Smooth muscle cell (in vitro differentiated cells): ENCODE results near the gene BICDL1. TPM values are rescaled to one million over a fixed set of nuclear protein-coding genes. Genes with fewer than 3 reads are reported as not detected.
"Not testable (repeated sequence)": the region's sequence is repeated elsewhere in the genome, so short reads cannot be mapped to it uniquely, and the experiment has no call there.

Experiments
- DNase-seq: peaks from one replicate; lab custom pipeline; 2025; ENCODE audit not compliant: unreplicated experiment; lab: John Stamatoyannopoulos, UW
- H2AFZ ChIP-seq: fragments of 200-600 bp; sonication (generic); 2 replicates; pipeline ENCODE4 v1.6.0; 2016; ENCODE audit warnings: antibody characterized with exemption, low read depth, mild to moderate bottlenecking
- H3F3A ChIP-seq: fragments of 200-600 bp; sonication (generic); 2 replicates; pipeline ENCODE4 v1.6.0; 2017; ENCODE audit warnings: antibody characterized with exemption, low read depth
- H3K27ac ChIP-seq: fragments of 200-600 bp; sonication (generic); 2 replicates; pipeline ENCODE4 v1.5.1; 2016; ENCODE audit warnings: low read depth, mild to moderate bottlenecking
- H3K27me3 ChIP-seq: fragments of 200-600 bp; sonication (generic); 2 replicates; pipeline ENCODE4 v1.6.1; 2016; ENCODE audit warnings: low read depth, mild to moderate bottlenecking
- H3K36me3 ChIP-seq: fragments of 200-600 bp; sonication (generic); 2 replicates; pipeline ENCODE4 v1.5.1; 2016; ENCODE audit warnings: low read depth
- H3K4me1 ChIP-seq: fragments of 200-600 bp; sonication (generic); 2 replicates; pipeline ENCODE4 v1.5.1; 2016; ENCODE audit warnings: low read depth
- H3K4me2 ChIP-seq: fragments of 200-600 bp; sonication (generic); 2 replicates; pipeline ENCODE4 v1.6.0; 2016; ENCODE audit warnings: mild to moderate bottlenecking
- H3K4me3 ChIP-seq: fragments of 200-600 bp; sonication (generic); 2 replicates; pipeline ENCODE4 v1.5.1; 2016; ENCODE audit warnings: mild to moderate bottlenecking
- H3K79me2 ChIP-seq: fragments of 200-600 bp; sonication (generic); 2 replicates; pipeline ENCODE4 v1.6.0; 2016; ENCODE audit warnings: low read depth, mild to moderate bottlenecking
- H3K9ac ChIP-seq: fragments of 200-600 bp; sonication (generic); 2 replicates; pipeline ENCODE4 v1.6.0; 2016; ENCODE audit warnings: low read depth
- H3K9me3 ChIP-seq: fragments of 200-600 bp; sonication (generic); replicated peaks from 2 replicates; pipeline ENCODE4 v1.5.1; 2016; ENCODE audit warnings: low read depth
- H4K20me1 ChIP-seq: fragments of 200-600 bp; sonication (generic); 2 replicates; pipeline ENCODE4 v1.6.0; 2016; ENCODE audit warnings: low read depth
- WGBS: methylation state at CpG from one replicate; pipeline ENCODE4 v1.1.7; 2016; ENCODE audit warnings: low lambda C conversion rate; 5-methylcytosine and 5-hydroxymethylcytosine counted together
- polyA plus RNA-seq: library from polyadenylated mRNA; unstranded; fragments of >200 nt; fragmentation: Nextera tagmentation; extraction: Ambion mirVana; gene quantifications from 2 replicates; pipeline ENCODE4 v1.2.1, GENCODE V29; 2016
- total RNA-seq: library from RNA; depleted of rRNA; stranded (reverse); fragments of >200 nt; gene quantifications from 2 replicates; pipeline ENCODE4 v1.2.3, GENCODE V29; 2014
- TF ChIP-seq, protein P1 (sequence below): fragments of 200-600 bp; sonication (generic); IDR thresholded peaks from 2 replicates; pipeline ENCODE4 v1.5.1; 2017; ENCODE audit warnings: borderline replicate concordance, mild to moderate bottlenecking, antibody characterized with exemption; ENCODE audit not compliant: insufficient read depth, poor library complexity, severe bottlenecking

The BICDL1 gene
- total and polyA plus RNA-seq, 2 experiments from 2014 or later, result 0.43 to 1.7 TPM

DNA sequence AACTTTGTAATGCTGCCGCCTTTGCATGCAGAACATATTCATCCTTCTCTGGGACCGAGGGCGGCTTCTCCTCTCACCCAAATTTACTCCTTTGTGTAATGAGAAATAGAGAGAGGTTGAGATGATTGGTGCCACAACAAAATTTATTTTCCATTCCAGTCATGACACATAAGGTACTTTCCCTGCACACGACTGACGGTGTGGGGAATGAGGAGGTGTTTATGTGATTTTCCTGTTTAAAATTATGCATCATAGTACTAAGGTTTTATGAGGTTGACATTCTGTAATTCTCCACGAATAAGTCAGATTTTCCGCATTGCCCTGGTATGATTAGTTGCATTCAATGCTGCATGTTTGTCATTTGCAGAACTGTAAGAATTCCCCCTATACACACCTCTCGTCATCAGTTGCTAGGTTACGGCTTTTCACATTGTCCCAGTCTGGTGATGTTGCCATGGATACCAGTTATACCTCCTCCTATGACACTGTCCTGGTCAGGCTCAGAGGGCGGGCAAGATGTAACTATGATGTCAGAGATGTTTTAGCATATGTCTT, 23.1 kb downstream of the BICDL1 start:
- TF ChIP-seq, protein P1, sequence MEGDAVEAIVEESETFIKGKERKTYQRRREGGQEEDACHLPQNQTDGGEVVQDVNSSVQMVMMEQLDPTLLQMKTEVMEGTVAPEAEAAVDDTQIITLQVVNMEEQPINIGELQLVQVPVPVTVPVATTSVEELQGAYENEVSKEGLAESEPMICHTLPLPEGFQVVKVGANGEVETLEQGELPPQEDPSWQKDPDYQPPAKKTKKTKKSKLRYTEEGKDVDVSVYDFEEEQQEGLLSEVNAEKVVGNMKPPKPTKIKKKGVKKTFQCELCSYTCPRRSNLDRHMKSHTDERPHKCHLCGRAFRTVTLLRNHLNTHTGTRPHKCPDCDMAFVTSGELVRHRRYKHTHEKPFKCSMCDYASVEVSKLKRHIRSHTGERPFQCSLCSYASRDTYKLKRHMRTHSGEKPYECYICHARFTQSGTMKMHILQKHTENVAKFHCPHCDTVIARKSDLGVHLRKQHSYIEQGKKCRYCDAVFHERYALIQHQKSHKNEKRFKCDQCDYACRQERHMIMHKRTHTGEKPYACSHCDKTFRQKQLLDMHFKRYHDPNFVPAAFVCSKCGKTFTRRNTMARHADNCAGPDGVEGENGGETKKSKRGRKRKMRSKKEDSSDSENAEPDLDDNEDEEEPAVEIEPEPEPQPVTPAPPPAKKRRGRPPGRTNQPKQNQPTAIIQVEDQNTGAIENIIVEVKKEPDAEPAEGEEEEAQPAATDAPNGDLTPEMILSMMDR, result no peak
- WGBS, result 89% methylated on average over 10 of the region's 10 CpGs
- H2AFZ ChIP-seq, result no peak overlapping the region
- H3K27ac ChIP-seq, result no peak overlapping the region
- H3K27me3 ChIP-seq, result no peaks in the 10 kb centered on the region
- DNase-seq, result no peak
- H3K4me2 ChIP-seq, result no peak overlapping the region
- H3F3A ChIP-seq, result no peaks in the 10 kb centered on the region
- no peaks in the 10 kb centered on the region for H3K36me3 ChIP-seq
- H3K9ac ChIP-seq, result no peak overlapping the region
- no peaks in the 10 kb centered on the region for H4K20me1 ChIP-seq
- H3K9me3 ChIP-seq, result no peaks in the 10 kb centered on the region
- H3K4me3 ChIP-seq, result no peak overlapping the region
- H3K4me1 ChIP-seq, result peaks cover 5% of the 10 kb centered on the region
- no peaks in the 10 kb centered on the region for H3K79me2 ChIP-seq

DNA sequence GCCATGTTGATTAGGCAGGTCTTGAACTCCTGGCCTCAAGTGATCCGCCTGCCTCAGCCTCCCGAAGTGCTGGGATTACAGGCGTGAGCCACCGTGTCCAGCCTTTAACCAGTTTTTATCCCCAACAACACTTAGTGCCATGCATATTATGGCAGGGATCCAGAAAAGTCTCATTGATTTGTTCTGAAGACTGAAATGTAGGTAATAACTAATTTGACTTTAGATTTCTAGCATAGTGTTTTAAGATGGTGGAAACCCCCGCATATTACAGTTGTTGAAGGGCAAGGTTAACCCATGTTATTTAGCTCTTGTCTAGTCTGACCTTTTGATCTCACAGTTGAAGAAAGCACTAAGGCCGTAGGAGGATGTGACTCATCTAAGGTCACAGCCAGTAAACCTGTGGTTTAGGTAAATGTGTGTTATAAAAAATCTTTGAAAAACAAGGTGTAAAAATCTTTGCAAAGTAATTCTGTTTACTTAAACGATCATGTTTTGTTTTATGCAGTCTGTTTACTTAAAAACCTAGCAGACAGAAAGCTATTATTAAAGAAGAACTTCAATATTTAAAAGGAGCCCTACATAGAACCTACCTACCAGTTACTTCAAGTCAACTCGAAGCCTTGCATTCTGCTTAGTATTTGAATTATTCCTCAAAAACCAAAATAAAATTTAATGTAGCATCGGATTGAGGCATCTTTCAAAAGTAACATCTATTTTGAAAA, 24.8 kb downstream of the BICDL1 start:
- H2AFZ ChIP-seq, result no peak overlapping the region
- no peaks in the 10 kb centered on the region for H3K27me3 ChIP-seq
- no peaks in the 10 kb centered on the region for H3K9me3 ChIP-seq
- no peaks in the 10 kb centered on the region for H3F3A ChIP-seq
- no peak overlapping the region for H3K9ac ChIP-seq
- no peaks in the 10 kb centered on the region for H3K4me1 ChIP-seq
- no peaks in the 10 kb centered on the region for H4K20me1 ChIP-seq
- 78% methylated on average over 9 of the region's 9 CpGs for WGBS
- H3K4me3 ChIP-seq, result no peak overlapping the region
- DNase-seq, result no peak
- no peak overlapping the region for H3K27ac ChIP-seq
- TF ChIP-seq, protein P1, result no peak
- H3K36me3 ChIP-seq, result no peaks in the 10 kb centered on the region
- H3K4me2 ChIP-seq, result no peak overlapping the region
- no peaks in the 10 kb centered on the region for H3K79me2 ChIP-seq

DNA sequence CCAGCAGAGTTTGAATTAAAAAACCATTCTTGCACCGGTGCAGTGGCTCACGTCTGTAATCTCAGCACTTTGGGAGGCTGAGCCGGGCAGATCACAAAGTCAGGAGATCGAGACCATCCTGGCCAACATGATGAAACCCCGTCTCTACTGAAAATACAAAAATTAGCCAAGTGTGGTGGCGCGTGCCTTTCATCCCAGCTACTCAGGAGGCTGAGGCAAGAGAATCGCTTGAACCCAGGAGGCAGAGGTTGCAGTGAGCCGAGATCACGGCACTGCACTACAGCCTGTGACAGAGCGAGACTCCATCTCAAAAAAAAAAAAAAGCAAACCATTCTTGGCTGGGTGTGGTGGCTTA, 25.3 kb downstream of the BICDL1 start:
- not testable (repeated sequence) for H3K9ac ChIP-seq, H3K79me2 ChIP-seq, DNase-seq, H3K9me3 ChIP-seq, H4K20me1 ChIP-seq, H2AFZ ChIP-seq, H3K4me1 ChIP-seq, H3K4me2 ChIP-seq, H3K36me3 ChIP-seq, H3F3A ChIP-seq, H3K4me3 ChIP-seq, H3K27ac ChIP-seq, H3K27me3 ChIP-seq
- 97% methylated on average over 11 of the region's 11 CpGs for WGBS

- no peak overlapping the region for H3K4me3 ChIP-seq
- no peaks in the 10 kb centered on the region for H3K36me3 ChIP-seq
- no peaks in the 10 kb centered on the region for H3K9me3 ChIP-seq
- WGBS, result 79% methylated on average over 3 of the region's 3 CpGs
- no peak overlapping the region for H3K9ac ChIP-seq
- no peaks in the 10 kb centered on the region for H3K4me1 ChIP-seq
- H3K27ac ChIP-seq, result no peak overlapping the region
- TF ChIP-seq, protein P1, result no peak
- H3K4me2 ChIP-seq, result no peak overlapping the region
- no peak overlapping the region for H2AFZ ChIP-seq
- no peaks in the 10 kb centered on the region for H3K79me2 ChIP-seq
- no peak for DNase-seq
- H3K27me3 ChIP-seq, result no peaks in the 10 kb centered on the region
- no peaks in the 10 kb centered on the region for H3F3A ChIP-seq
- H4K20me1 ChIP-seq, result no peaks in the 10 kb centered on the region
Measured at GRCh38 chr12:120015313-120015712, 26.3 kb downstream of the BICDL1 start.

- H3F3A ChIP-seq, H3K4me3 ChIP-seq, H3K79me2 ChIP-seq, H3K4me1 ChIP-seq, H2AFZ ChIP-seq, H3K27me3 ChIP-seq, H3K27ac ChIP-seq, H3K4me2 ChIP-seq, H4K20me1 ChIP-seq, H3K9ac ChIP-seq, H3K36me3 ChIP-seq, DNase-seq, H3K9me3 ChIP-seq: not testable (repeated sequence)
- 91% methylated on average over 2 of the region's 2 CpGs for WGBS
Measured at GRCh38 chr12:120016199-120016598, 27.2 kb downstream of the BICDL1 start.
